ENCODE measurements around the gene PIPOX.

The PIPOX gene

GRCh38 chr17:29091606-29092289, 48.8 kb downstream of the PIPOX start:
- DNase-seq (ENCODE audit: extremely low spot score, insufficient read length, low read depth) (no peak), FAIRE-seq (no peak)

DNA sequence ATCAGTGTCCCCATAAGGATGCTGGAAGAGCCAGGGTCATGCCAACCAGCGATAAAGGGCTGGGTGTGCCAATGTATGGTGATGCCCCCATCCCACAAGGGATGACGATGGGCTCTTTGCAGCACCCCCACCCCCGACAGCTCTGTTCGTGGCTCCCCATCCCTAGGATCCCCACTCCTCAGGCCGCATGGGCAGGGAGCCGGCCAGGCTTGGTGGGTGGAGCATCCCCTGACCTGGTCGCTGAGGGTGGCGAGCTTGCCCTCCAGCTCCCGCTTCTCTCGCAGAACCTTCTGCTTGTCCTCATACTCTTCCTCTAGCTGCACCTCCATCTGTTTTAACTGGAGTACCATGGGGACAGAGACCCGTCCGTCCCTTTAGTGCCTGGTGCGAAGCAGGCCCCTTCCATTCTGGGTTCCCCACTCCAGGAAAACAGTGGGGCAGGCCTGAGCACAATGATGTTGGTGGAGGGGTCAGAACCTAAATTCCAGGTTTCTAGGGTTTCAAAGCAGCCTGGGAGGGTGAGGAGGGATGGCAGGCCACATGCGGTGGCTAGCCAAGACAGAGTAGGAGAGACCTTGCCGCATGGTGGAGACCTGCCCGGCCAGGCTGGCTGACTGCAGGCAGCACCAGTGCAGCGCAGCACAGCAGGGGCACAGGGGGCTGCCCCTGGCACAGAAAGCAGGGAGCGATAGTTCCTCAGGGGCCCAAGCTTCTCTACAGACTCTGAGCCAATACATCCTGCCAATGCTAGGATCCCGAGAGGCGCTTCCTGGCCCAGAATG, 50.3 kb downstream of the PIPOX start:
- FAIRE-seq (no peak), DNase-seq (ENCODE audit: extremely low spot score, insufficient read length, low read depth) (no peak)

DNA sequence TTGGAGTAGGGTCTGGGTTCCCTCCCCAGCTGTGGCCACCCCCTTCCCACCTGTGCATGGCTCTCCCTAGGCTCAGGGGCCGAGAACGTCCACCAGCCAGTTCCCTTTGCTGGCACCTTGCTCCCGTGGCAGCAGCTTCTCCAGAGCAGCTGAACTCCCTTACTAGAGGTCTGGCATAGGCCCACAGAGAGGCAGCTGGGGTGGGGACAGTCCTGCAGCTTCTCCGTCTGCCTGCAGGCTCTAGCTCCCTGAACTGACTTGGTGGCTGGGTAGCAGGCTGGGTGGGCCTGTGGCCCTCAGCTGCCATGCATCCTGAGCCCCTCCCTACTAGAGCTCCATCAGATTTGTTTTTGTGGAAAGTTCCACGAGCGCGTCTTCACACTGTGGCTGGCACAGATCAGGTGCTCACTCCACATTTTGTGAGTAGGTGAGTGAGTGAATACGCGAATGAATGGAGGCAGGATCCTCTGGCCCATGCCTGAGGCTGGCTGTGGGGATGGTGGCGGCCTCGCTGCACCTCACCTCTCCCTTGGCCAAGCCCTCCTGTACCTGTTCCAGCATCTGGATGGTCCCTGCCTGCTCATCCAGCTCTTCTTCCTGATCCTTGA, 51.3 kb downstream of the PIPOX start:
- FAIRE-seq (no peak), DNase-seq (ENCODE audit: extremely low spot score, insufficient read length, low read depth) (no peak)

DNA sequence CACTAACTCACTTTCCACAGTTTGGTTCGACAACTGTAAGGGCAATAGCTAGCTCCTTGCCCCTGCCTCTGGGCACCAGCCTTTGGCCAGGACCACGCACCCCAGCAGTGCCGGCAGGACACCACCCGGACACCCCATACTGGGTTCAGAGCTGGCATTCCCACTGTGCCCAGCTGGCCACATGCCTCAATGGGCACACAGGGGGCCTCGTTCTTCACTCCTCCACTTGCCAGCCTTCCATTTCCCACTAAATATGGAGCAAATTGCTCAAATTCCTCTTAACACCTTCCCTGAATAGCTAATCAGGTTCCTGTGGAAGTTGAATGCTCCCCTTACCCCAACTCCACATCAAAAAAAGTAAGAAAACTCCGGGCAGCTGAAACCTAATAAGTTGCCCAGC, 52.5 kb downstream of the PIPOX start:
- FAIRE-seq (no peak), DNase-seq (ENCODE audit: extremely low spot score, insufficient read length, low read depth) (no peak)

DNA sequence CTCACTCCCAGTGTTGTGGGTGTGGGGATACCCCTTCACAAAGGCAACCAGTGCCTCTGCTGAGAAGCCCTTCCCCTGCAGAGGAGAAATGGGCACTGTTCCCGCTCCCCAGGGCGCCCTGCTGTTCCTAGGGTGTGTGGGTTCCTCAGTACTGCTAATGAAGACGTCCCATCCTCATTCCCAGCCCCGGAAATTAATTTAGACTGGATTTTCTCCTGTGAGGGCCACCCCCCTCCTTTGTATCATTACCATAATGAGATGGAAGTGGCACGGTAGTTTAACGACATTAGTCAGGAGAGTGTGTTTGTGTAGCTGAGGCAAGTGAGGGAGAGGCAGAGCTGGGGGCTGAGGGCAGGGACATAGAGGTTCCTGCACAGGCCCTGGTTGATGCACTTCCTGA, 53.2 kb downstream of the PIPOX start:
- FAIRE-seq (no peak), DNase-seq (ENCODE audit: extremely low spot score, insufficient read length, low read depth) (no peak)

DNA sequence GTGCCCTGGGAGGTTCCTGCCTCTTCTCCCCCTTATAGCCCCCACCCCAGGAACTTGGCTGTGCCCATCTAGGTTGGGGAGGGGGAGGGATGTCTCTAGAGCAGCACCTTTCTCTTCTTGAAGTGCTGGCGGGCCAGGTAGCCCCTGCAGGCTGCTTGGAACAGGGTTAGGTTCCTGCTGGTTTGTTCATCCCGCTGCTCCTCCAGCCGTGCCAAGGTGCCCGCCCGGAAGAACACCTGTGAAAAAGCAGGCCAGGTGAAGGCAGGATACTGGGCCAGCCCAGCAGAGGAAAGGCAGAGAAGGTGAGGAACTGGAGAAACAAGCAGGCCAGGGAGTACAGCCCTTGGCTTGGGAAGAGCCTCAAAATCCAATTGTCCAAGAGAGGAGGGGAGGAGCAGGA, 56.6 kb downstream of the PIPOX start:
- no peak for DNase-seq (ENCODE audit: extremely low spot score, insufficient read length, low read depth)
- no peak for FAIRE-seq

DNA sequence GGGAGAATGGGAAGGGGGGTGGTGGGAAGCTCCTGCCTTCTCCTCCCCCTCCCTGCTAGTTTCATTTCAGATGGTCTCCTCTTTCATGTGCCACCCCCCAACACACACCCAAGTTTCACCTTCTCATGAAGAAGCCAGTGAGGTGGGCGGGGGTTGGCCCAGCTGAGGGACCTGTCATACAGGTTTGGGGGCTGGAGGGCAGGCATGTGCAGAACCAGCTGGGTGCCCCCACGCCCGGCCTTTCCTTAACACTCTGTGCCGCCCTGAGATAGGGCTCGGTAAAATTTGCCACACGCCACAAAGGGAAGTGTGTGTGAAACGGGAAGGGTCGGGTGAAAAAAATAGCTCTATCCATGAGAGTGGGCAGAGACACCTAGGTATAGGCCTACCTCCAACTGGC, 57.4 kb downstream of the PIPOX start:
- DNase-seq (ENCODE audit: extremely low spot score, insufficient read length, low read depth) (no peak), FAIRE-seq (no peak)

GRCh38 chr17:29102046-29102445, 59.1 kb downstream of the PIPOX start:
- no peak for FAIRE-seq

DNA sequence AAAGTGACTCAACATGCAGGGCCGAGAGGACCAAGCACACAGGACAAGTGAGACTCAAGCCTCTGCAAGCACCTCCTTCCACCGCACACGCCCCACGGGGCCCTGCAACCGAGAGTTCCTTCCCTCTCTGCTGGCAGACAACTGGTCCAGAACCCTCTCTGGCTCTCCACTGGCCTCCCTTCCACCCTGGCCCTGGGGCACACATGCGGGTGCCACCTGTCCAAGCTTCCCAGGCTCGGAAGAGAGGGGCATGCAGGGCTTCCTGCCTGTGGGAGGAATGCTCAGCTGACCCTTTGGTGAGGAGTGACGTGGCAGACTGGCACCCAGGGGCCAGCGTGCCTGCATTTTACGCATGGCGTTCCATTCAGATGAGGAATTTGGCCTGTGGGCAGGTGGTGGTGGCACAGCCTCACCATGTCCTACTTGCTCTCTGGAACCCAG, 59.8 kb downstream of the PIPOX start:
- DNase-seq (ENCODE audit: extremely low spot score, insufficient read length, low read depth) (no peak), FAIRE-seq (no peak)

More at GRCh38 chr17:29102046-29102445, 59.1 kb downstream of the PIPOX start:
- DNase-seq (ENCODE audit: extremely low spot score, insufficient read length, low read depth), result no peak

DNA sequence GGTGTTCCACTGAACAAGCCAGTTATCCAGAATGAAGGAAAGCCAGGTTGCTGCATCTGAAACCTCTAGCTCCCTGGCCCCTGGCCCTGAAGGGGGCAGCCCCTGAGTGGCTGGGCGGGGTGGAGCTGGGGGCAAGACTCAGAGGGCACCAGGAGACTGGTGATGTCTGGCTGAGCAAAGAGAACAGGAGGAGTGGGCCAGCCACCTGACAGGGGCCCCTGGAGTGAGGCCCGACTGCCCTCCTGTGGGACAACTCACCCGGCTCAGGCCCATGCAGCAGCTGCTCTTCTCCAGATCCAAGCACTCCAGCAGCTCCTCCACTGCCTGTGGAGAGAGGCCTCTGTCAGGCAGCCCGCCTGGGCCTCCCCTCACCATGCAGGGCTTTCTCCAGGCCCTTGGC, 60.4 kb downstream of the PIPOX start:
- FAIRE-seq, result no peak
- DNase-seq (ENCODE audit: extremely low spot score, insufficient read length, low read depth), result no peak

All from GM18507 (cell line).